NB4 (cell line): ENCODE results near the gene MPHOSPH8.

Experiments used
- DNase-seq: peaks from one replicate; pipeline ENCODE4 v3.0.0; 2010; ENCODE audit warnings: low read depth
- H3K4me3 ChIP-seq: one replicate; pipeline ENCODE4 v1.5.1; 2011; ENCODE audit warnings: mild to moderate bottlenecking, low read depth, low read length, moderate library complexity
- MAX ChIP-seq: IDR thresholded peaks from 2 replicates; pipeline ENCODE4 v1.6.1; 2011; ENCODE audit warnings: low read depth, low read length
- MYC ChIP-seq: IDR thresholded peaks from 2 replicates; pipeline ENCODE4 v1.6.1; 2011; ENCODE audit warnings: low read depth, low read length
- POLR2A ChIP-seq: IDR thresholded peaks from 2 replicates; pipeline ENCODE4 v1.6.1; 2011; ENCODE audit warnings: mild to moderate bottlenecking; ENCODE audit not compliant: insufficient read length; ENCODE audit errors: extremely low read depth
- TF ChIP-seq, protein P1 (sequence below): IDR thresholded peaks from one replicate; pipeline ENCODE4 v1.5.1; 2012; ENCODE audit warnings: low read depth, low read length

Gene MPHOSPH8

GRCh38 chr13:19591864-19592263 is 41.6 kb upstream of the MPHOSPH8 start:
- TF ChIP-seq POLR2A (no peak), MYC (no peak), MAX (no peak)
- TF ChIP-seq, protein P1, sequence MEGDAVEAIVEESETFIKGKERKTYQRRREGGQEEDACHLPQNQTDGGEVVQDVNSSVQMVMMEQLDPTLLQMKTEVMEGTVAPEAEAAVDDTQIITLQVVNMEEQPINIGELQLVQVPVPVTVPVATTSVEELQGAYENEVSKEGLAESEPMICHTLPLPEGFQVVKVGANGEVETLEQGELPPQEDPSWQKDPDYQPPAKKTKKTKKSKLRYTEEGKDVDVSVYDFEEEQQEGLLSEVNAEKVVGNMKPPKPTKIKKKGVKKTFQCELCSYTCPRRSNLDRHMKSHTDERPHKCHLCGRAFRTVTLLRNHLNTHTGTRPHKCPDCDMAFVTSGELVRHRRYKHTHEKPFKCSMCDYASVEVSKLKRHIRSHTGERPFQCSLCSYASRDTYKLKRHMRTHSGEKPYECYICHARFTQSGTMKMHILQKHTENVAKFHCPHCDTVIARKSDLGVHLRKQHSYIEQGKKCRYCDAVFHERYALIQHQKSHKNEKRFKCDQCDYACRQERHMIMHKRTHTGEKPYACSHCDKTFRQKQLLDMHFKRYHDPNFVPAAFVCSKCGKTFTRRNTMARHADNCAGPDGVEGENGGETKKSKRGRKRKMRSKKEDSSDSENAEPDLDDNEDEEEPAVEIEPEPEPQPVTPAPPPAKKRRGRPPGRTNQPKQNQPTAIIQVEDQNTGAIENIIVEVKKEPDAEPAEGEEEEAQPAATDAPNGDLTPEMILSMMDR, result no peak
- DNase-seq, result peak; percentile 27
- no peak overlapping the region for H3K4me3 ChIP-seq

- TF ChIP-seq MAX, result peak; percentile 37; the same call in 1 of the 2 replicates
- TF ChIP-seq MYC, result 0 out of 2 replicates have a peak, but pooled peaks have one; percentile 12
- TF ChIP-seq, protein P1, result no peak
- DNase-seq, result peak; percentile 41
- no peak overlapping the region for H3K4me3 ChIP-seq
These were observed 40.7 kb upstream of the MPHOSPH8 start for GRCh38 chr13:19592657-19593180.

- no peak overlapping the region for H3K4me3 ChIP-seq
- TF ChIP-seq, protein P1, result no peak
- DNase-seq, result no peak
These were observed 37.4 kb upstream of the MPHOSPH8 start for GRCh38 chr13:19596086-19596485.

GRCh38 chr13:19596960-19597361 is 36.5 kb upstream of the MPHOSPH8 start:
- TF ChIP-seq POLR2A (no peak), MAX (no peak)
- H3K4me3 ChIP-seq, result no peak overlapping the region
- peak; percentile 71 for DNase-seq

DNA sequence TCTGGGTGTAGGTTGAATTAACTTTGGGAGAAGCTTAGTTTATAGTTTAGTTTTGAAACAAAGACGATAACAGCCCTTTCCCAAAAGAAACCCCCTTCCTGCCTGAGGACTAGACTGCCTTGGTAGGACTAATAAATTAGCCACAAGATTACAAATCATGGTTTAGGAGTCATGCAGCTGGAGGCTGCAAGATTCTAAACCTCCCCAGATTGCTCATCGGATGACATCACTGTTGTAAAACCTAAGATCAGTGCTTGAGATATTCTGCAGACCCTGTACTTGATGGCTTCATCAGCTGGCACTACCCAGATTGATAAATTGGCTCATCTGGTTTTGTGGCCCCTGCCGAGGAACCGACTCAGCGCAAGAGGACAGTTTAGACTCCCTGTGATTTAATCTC is 35.9 kb upstream of the MPHOSPH8 start:
- TF ChIP-seq MAX, result no peak
- no peak for TF ChIP-seq MYC
- no peak for TF ChIP-seq POLR2A
- TF ChIP-seq, protein P1, result no peak
- peak; percentile 74 for DNase-seq
- no peak overlapping the region for H3K4me3 ChIP-seq

DNA sequence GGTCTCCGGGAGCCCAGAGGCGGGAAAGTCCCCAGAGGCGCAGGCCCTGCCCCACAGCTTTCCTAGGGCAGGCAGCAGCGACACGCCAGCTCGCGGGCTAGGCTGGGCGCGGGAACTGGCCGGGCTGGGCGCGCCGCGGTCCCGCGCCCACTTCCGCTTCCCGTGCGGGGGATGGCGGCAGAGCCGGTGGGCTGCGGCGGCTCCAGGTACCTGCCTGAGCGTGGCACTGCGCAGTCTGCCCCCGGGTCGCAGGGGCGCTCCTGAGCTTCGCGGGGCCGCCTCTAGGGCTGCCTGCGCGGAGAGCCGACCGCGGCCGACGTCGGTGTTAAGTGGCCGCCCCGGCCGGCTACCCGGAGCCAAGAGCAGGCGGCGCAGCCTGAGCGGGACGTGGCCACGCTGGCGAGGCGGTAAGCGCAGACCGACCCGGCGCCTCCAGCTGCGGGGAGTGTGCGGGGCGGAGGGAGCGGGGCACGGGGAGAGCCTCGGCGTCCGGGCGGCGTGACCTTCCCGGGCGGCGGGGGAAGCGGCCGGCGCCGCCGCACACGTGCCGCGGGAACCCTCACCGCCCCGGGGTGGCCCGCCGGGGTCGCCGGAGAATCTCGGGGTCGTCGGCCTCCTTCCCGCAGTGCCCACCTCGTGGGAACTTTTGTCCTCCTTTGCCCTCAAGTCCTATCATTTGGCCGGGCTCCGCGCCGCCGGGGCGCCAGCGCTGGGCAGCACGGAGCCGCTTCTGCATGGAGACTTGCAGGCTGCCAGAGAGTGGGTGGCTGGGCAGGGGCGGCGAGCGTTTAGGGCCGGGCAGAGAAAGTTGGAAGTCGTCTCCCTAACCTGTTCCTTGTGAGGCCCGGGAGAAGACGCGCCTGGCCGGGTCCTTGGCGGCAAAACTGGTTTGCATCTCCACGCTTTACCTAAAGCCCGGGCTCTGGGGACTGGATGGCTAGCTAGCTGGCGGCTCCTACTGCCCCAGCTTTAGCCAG is 31.4 kb upstream of the MPHOSPH8 start:
- TF ChIP-seq, protein P1, result no peak
- TF ChIP-seq MYC, result peak; percentile 12; the same call in 1 of the 2 replicates
- peak; percentile 29 for TF ChIP-seq MAX
- peak; percentile 50 for TF ChIP-seq POLR2A
- peak; percentile 81 for DNase-seq
- H3K4me3 ChIP-seq, result peak overlapping the region; percentile 54
